Tibial nerve (tissue), 4 donors: Measurements from ENCODE around the gene MADD. TPM values are rescaled to one million over a fixed set of nuclear protein-coding genes. Genes with fewer than 3 reads are reported as not detected.
A peak's percentile ranks its signal among the peaks of the same experiment; 100 is the strongest.

Source experiments
- DNase-seq, 2 donors: peaks; one replicate each; pipeline ENCODE4 v3.0.0-alpha.2; 2019; ENCODE audit warnings: low spot score in 2 of 2
- H3K27ac ChIP-seq, 4 donors: fragments of 200-600 bp; sonication (generic) in 3 of 4; one replicate each; pipeline ENCODE4 v1.5.1; 2017 to 2019; ENCODE audit warnings: mild to moderate bottlenecking in 1 of 4
- H3K27me3 ChIP-seq, 2 donors: fragments of 200-600 bp; sonication (generic) in 1 of 2; one replicate each; pipeline versions ENCODE4 v1.5.1 to v1.6.0; 2017 to 2019
- H3K36me3 ChIP-seq, 3 donors: fragments of 200-600 bp; sonication (generic); one replicate each; pipeline ENCODE4 v1.5.1; 2018 to 2019
- H3K4me1 ChIP-seq, 4 donors: fragments of 200-600 bp; sonication (generic) in 3 of 4; one replicate each; pipeline ENCODE4 v1.5.1; 2017 to 2019
- H3K4me3 ChIP-seq, 4 donors: fragments of 200-600 bp; sonication (generic) in 3 of 4; one replicate each; pipeline ENCODE4 v1.5.1; 2017 to 2019; ENCODE audit warnings: mild to moderate bottlenecking in 1 of 4, moderate library complexity in 1 of 4
- H3K9me3 ChIP-seq, 4 donors: fragments of 200-600 bp; sonication (generic) in 3 of 4; one replicate each; pipeline ENCODE4 v1.5.1; 2017 to 2019
- CTCF ChIP-seq, 5 experiments: fragments of 200-600 bp in 3 of 5; fragments of 450-650 bp in 2 of 5; sonication (generic) in 3 of 5; IDR thresholded peaks; one replicate each; pipeline ENCODE4 v1.5.1; 2016 to 2019; ENCODE audit warnings: antibody characterized with exemption in 5 of 5, mild to moderate bottlenecking in 3 of 5, moderate library complexity in 2 of 5
- EP300 ChIP-seq, 2 donors: sonication (generic); formaldehyde crosslinking; IDR thresholded peaks; one replicate each; pipeline ENCODE4 v1.6.1; 2017; ENCODE audit warnings: antibody characterized with exemption in 2 of 2, mild to moderate bottlenecking in 1 of 2
- POLR2A ChIP-seq, 2 donors: fragments of 450-650 bp; IDR thresholded peaks; one replicate each; pipeline ENCODE4 v1.6.1; 2017; ENCODE audit warnings: antibody characterized with exemption in 2 of 2, mild to moderate bottlenecking in 2 of 2, moderate library complexity in 2 of 2
- WGBS, 2 donors: methylation state at CpG; one replicate each; pipeline ENCODE4 v1.1.5; 2018; 5-methylcytosine and 5-hydroxymethylcytosine counted together
- total RNA-seq, 4 donors: library from RNA; depleted of rRNA; stranded (reverse); fragments of >200 nt; gene quantifications; one replicate each; pipeline ENCODE4 v1.1.0, GENCODE V29; 2016

MADD gene
- total RNA-seq, 4 donors from 2014 or later, result 41.9 to 68.0 (median 52.2) TPM

GRCh38 chr11:47233051-47233450 is 36.9 kb upstream of the MADD start:
- no peak overlapping the region for H3K4me3 ChIP-seq
- no peaks in the 10 kb centered on the region for H3K9me3 ChIP-seq
- peaks cover 0 to 17% (median 2%) of the 10 kb centered on the region in 4 donors for H3K4me1 ChIP-seq
- H3K36me3 ChIP-seq, result peaks cover 0 to 58% (median 0%) of the 10 kb centered on the region in 3 donors
- WGBS, 2 donors, result 95 to 97% methylated on average over 4 of the region's 4 CpGs
- DNase-seq, result no peak
- no peak for TF ChIP-seq EP300 (IDR thresholded peaks at IDR 0.05)
- no peak for TF ChIP-seq CTCF (IDR thresholded peaks at IDR 0.05)
- no peak for TF ChIP-seq POLR2A (IDR thresholded peaks at IDR 0.05)
- H3K27me3 ChIP-seq, result no peaks in the 10 kb centered on the region
- H3K27ac ChIP-seq, result no peak overlapping the region

- no peak for DNase-seq
- H3K27ac ChIP-seq, result peak overlapping the region in 3 of 4 donors; percentile 1 to 52 (median 29)
- no peaks in the 10 kb centered on the region for H3K9me3 ChIP-seq
- peaks cover 0 to 20% (median 2%) of the 10 kb centered on the region in 4 donors for H3K4me1 ChIP-seq
- TF ChIP-seq CTCF (IDR thresholded peaks at IDR 0.05) (peak in 2 of 5 experiments; percentile 33 to 56), EP300 (IDR thresholded peaks at IDR 0.05) (peak in 1 of 2 donors; percentile 27), POLR2A (IDR thresholded peaks at IDR 0.05) (no peak)
- WGBS, 2 donors, result 37 to 42% methylated on average over 11 of the region's 11 CpGs
- H3K27me3 ChIP-seq, result no peaks in the 10 kb centered on the region
- peaks cover 0 to 59% (median 0%) of the 10 kb centered on the region in 3 donors for H3K36me3 ChIP-seq
- no peak overlapping the region for H3K4me3 ChIP-seq
Measured at GRCh38 chr11:47233989-47234668, 35.8 kb upstream of the MADD start.

GRCh38 chr11:47234669-47235100 is 35.2 kb upstream of the MADD start:
- DNase-seq, result no peak
- H3K4me1 ChIP-seq, result peaks cover 0 to 20% (median 2%) of the 10 kb centered on the region in 4 donors
- no peak for TF ChIP-seq EP300 (IDR thresholded peaks at IDR 0.05)
- no peak overlapping the region for H3K4me3 ChIP-seq
- WGBS, 2 donors, result 63 to 74% methylated on average over 12 of the region's 12 CpGs
- no peaks in the 10 kb centered on the region for H3K9me3 ChIP-seq
- H3K36me3 ChIP-seq, result peaks cover 0 to 61% (median 2%) of the 10 kb centered on the region in 3 donors
- H3K27me3 ChIP-seq, result no peaks in the 10 kb centered on the region
- peak overlapping the region in 1 of 4 donors; percentile 29 for H3K27ac ChIP-seq

GRCh38 chr11:47235163-47235562 is 34.8 kb upstream of the MADD start:
- H3K36me3 ChIP-seq, result peaks cover 0 to 61% (median 7%) of the 10 kb centered on the region in 3 donors
- H3K27me3 ChIP-seq, result no peaks in the 10 kb centered on the region
- no peak overlapping the region for H3K27ac ChIP-seq
- H3K4me1 ChIP-seq, result peaks cover 0 to 20% (median 2%) of the 10 kb centered on the region in 4 donors
- TF ChIP-seq EP300 (IDR thresholded peaks at IDR 0.05) (no peak), CTCF (IDR thresholded peaks at IDR 0.05) (no peak), POLR2A (IDR thresholded peaks at IDR 0.05) (no peak)
- WGBS, 2 donors, result 84 to 86% methylated on average over 12 of the region's 12 CpGs
- no peak overlapping the region for H3K4me3 ChIP-seq
- no peak for DNase-seq
- no peaks in the 10 kb centered on the region for H3K9me3 ChIP-seq

- no peak for DNase-seq
- WGBS, 2 donors, result 73 to 90% methylated on average over 5 of the region's 5 CpGs
- Histone ChIP-seq H3K27me3 (no peaks in the 10 kb centered on the region), H3K9me3 (no peaks in the 10 kb centered on the region), H3K4me1 (peaks cover 0 to 20% (median 2%) of the 10 kb centered on the region in 4 donors), H3K27ac (peak overlapping the region in 1 of 4 donors; percentile 56), H3K4me3 (no peak overlapping the region), H3K36me3 (peaks cover 0 to 66% (median 11%) of the 10 kb centered on the region in 3 donors)
- TF ChIP-seq POLR2A (IDR thresholded peaks at IDR 0.05), result no peak
- no peak for TF ChIP-seq CTCF (IDR thresholded peaks at IDR 0.05)
- no peak for TF ChIP-seq EP300 (IDR thresholded peaks at IDR 0.05)
Measured at GRCh38 chr11:47236482-47236881, 33.5 kb upstream of the MADD start.
